HG03159 (cell line): ENCODE results near the gene PWWP2B.

ENCODE experiments used
- ATAC-seq: cut with Tn5 transposase; IDR thresholded peaks from one replicate; pipeline ENCODE4 v1.9.1; 2021; ENCODE audit warnings: mild to moderate bottlenecking, moderate library complexity; ENCODE audit not compliant: unreplicated experiment

Gene PWWP2B

GRCh38 chr10:132466520-132467463 lies 69.8 kb downstream of the PWWP2B start:
- ATAC-seq: no peak
